Left hindlimb (tissue), 1 donor: ENCODE data around the gene IL12RB1.
"Not testable (repeated sequence)": the region's sequence is repeated elsewhere in the genome, so short reads cannot be mapped to it uniquely, and the experiment has no call there.

Experiments
- DNase-seq: peaks from one replicate; pipeline ENCODE4 v3.0.0-alpha.2; 2018

The IL12RB1 gene

GRCh38 chr19:18044825-18045304, 41.9 kb downstream of the IL12RB1 start:
- peak; percentile 64 for DNase-seq

GRCh38 chr19:18043676-18044075, 43.1 kb downstream of the IL12RB1 start:
- no peak for DNase-seq

GRCh38 chr19:18041054-18041453, 45.7 kb downstream of the IL12RB1 start:
- no peak for DNase-seq

- DNase-seq: not testable (repeated sequence)
Observed at GRCh38 chr19:18032102-18032501, 54.6 kb downstream of the IL12RB1 start.

- DNase-seq: not testable (repeated sequence)
Observed at GRCh38 chr19:18031401-18031800, 55.3 kb downstream of the IL12RB1 start.

GRCh38 chr19:18029617-18030338, 57.0 kb downstream of the IL12RB1 start:
- DNase-seq: no peak

GRCh38 chr19:18027151-18027550, 59.6 kb downstream of the IL12RB1 start:
- DNase-seq: no peak

- peak; percentile 82 for DNase-seq
Observed at GRCh38 chr19:18023622-18024251, 63.0 kb downstream of the IL12RB1 start.

- no peak for DNase-seq
Observed at GRCh38 chr19:18021121-18021755, 65.5 kb downstream of the IL12RB1 start.

GRCh38 chr19:18020212-18021085, 66.3 kb downstream of the IL12RB1 start:
- DNase-seq: no peak

GRCh38 chr19:18017275-18018083, 69.3 kb downstream of the IL12RB1 start:
- DNase-seq: no peak

- no peak for DNase-seq
Observed at GRCh38 chr19:18016209-18016910, 70.4 kb downstream of the IL12RB1 start.

GRCh38 chr19:18014197-18014596, 72.5 kb downstream of the IL12RB1 start:
- DNase-seq: no peak

GRCh38 chr19:18013210-18014111, 73.3 kb downstream of the IL12RB1 start:
- DNase-seq: no peak

- DNase-seq: no peak
Observed at GRCh38 chr19:18010149-18010548, 76.6 kb downstream of the IL12RB1 start.

GRCh38 chr19:18009412-18010066, 77.2 kb downstream of the IL12RB1 start:
- no peak for DNase-seq
